GM23248 (cell line): ENCODE measurements around the gene INS.

Experiments used
- EZH2 ChIP-seq: fragments of 200-600 bp; sonication (generic); IDR thresholded peaks from 2 replicates; pipeline ENCODE4 v1.6.1; 2018; ENCODE audit warnings: antibody characterized with exemption, mild to moderate bottlenecking; ENCODE audit not compliant: insufficient read depth, poor library complexity, severe bottlenecking
- EZH2phosphoT487 ChIP-seq: fragments of 200-600 bp; sonication (generic); IDR thresholded peaks from 2 replicates; pipeline ENCODE4 v1.6.1; 2018; ENCODE audit warnings: antibody characterized with exemption, moderate library complexity, mild to moderate bottlenecking, low read depth; ENCODE audit not compliant: insufficient read depth

GRCh38 chr11:2201542-2201941 is 40.5 kb upstream of the INS start:
- TF ChIP-seq EZH2 (no peak), EZH2phosphoT487 (no peak)
